HG03439 (cell line): ENCODE data around the gene ANKRD2.

Source experiments
- ATAC-seq: cut with Tn5 transposase; IDR thresholded peaks from one replicate; pipeline ENCODE4 v1.9.1; 2021; ENCODE audit warnings: mild to moderate bottlenecking, moderate library complexity; ENCODE audit not compliant: unreplicated experiment

The ANKRD2 gene

GRCh38 chr10:97590748-97591495 lies 18.3 kb downstream of the ANKRD2 start:
- no peak for ATAC-seq

GRCh38 chr10:97593421-97593820 lies 20.8 kb downstream of the ANKRD2 start:
- ATAC-seq: no peak

- no peak for ATAC-seq
Measured at GRCh38 chr10:97596101-97597082, 23.8 kb downstream of the ANKRD2 start.

DNA sequence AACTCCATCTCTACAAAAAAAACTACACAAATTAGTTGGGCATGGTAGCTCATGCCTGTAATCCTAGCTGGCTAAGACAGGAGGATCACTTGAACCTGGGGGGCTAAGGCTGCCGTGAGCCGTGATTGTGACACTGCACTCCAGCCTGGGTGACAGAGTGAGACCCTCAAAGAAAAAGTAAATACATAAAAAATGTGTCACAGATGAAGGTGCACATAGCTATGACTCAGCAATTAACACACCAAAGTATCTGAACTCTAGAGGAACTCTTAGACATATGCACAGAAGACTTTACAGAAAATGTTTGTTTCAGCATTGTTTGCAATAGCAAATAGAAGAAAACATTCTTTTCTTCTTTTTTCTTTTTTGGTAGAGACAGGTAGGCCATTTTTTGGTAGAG lies 25.2 kb downstream of the ANKRD2 start:
- no peak for ATAC-seq

DNA sequence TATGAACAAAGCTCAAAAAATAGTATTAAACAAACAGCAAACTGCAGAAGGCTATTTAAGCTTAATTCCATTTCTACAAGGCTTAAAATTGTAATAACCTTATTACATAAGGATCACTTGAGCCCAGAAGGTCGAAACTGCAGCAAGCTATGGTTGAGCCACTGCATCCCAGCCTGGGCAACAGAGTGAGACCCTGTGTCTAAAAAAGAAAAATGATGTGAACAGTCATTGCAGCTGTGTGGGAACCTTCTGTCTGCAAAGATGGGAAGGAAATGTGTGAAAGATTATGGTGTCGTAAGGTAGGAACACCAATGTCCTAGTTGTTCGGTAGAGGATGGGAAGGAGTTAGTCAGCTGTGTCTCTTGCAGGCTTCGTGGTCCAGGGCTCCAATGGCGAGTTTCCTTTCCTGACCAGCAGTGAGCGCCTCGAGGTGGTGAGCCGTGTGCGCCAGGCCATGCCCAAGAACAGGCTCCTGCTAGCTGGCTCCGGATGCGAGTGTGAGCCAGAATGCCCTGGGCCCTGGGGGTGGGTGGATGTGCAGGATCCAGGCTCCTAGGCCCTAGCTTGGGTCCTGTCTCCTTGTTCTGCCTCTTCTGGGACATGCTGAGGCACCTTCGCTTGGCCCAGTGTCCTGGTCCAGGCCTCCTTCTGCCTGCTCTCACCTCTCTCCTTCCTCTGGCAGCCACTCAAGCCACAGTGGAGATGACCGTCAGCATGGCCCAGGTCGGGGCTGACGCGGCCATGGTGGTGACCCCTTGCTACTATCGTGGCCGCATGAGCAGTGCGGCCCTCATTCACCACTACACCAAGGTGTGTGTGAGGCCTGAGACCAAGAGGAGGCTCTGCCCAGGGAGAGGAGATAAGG lies 26.1 kb downstream of the ANKRD2 start:
- no peak for ATAC-seq

DNA sequence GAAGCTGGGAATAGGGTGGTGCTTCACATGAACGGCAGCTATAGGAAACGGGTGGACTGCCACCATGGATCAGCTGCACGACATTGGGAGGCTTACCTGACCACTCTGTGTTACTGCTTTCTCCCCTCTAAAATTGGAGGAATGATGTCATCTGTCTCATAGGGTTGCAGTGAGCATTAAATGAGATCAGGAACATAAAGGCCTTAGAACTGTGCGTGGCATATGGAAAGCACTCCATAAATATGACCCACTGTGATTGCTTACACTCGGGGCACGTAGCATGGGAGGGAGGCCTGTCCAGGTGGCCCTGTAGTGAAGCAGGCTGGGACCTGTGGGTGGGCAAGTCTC lies 26.7 kb downstream of the ANKRD2 start:
- no peak for ATAC-seq

DNA sequence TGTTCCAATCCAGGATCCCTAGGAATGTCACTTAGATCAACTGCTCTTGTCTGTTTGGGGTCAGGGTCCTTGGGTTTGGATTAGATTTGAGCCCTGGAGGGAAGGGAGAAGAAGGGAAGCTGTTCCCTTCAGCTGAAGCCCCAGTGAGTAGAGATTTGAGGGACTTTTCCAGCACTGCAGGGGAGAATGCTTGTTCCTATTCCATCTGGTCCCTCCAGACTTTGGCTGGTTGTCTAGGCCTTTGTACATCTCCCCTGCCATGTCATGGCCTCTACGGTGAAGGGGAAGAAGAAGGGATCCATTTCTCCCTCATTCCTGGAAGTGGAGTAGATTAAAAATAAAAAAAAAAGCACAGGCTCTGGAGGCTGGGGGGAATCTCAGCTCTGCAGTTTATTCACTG lies 28.0 kb downstream of the ANKRD2 start:
- no peak for ATAC-seq

- no peak for ATAC-seq
Measured at GRCh38 chr10:97601268-97602215, 29.0 kb downstream of the ANKRD2 start.

DNA sequence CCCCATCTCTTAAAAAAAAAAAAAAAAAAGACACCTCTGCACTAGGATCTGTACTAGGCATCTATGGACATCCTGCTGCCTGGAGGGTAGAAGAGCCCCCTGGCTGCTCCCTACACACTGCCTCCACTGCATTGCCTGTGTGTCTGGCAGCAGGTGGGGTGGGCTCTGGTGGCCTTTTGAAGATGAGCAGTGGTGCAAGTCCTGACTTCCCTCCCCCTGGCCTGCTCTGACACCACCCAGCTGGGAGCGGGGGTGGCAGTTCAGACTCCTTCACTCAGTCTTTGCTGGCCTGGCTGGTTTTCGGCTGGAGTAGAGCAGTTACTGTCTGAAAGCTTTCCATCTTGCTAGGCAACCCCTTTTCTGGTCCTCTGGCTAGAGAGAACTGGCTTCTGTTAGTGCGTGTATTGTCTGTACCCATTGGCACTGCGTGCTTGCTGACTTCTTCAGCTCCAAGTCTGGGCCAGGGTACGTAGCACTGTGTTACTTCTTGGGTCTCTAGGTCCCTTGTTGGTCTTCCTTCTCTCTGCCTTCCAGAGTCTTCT lies 34.6 kb downstream of the ANKRD2 start:
- ATAC-seq: no peak

GRCh38 chr10:97608991-97609561 lies 36.5 kb downstream of the ANKRD2 start:
- ATAC-seq: no peak

DNA sequence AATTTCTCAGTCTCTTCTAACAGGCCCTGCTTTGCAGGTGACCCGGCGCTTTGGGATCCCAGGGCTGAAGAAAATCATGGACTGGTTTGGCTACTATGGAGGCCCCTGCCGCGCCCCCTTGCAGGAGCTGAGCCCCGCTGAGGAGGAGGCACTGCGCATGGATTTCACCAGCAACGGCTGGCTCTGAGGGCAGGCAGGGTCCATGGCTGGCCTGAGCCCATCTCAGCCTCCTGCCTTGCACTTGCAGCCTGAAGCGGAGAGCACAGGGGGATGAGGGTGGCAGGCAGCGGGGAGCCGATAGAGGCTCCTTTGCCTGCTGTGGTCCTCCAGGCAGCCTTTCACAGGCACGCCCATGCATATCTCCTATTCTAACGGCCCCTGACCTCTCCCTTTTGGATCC lies 38.9 kb downstream of the ANKRD2 start:
- ATAC-seq: no peak

GRCh38 chr10:97612386-97612785 lies 39.8 kb downstream of the ANKRD2 start:
- ATAC-seq: no peak

GRCh38 chr10:97618285-97618684 lies 45.7 kb downstream of the ANKRD2 start:
- no peak for ATAC-seq

GRCh38 chr10:97618733-97619132 lies 46.2 kb downstream of the ANKRD2 start:
- ATAC-seq: no peak

DNA sequence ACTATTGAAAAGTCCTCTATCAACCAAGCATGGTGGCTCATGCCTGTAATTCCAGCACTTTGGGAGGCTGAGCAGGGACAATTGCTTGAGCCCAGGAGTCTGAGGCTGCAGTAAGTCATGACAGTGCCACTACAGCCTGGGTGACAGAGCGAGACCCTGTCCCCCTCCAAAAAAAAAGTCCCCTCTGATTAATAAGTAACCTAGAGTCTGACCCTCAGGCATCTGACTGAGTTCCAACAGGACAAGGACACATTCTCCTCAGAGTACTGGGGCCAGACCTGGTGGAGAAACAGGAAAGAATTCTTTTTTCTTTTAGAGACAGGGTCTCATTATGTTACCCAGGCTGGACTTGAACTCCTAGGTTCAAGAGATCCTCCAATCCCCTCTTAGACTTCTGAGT lies 50.7 kb downstream of the ANKRD2 start:
- ATAC-seq: no peak

GRCh38 chr10:97627731-97628130 lies 55.2 kb downstream of the ANKRD2 start:
- no peak for ATAC-seq

DNA sequence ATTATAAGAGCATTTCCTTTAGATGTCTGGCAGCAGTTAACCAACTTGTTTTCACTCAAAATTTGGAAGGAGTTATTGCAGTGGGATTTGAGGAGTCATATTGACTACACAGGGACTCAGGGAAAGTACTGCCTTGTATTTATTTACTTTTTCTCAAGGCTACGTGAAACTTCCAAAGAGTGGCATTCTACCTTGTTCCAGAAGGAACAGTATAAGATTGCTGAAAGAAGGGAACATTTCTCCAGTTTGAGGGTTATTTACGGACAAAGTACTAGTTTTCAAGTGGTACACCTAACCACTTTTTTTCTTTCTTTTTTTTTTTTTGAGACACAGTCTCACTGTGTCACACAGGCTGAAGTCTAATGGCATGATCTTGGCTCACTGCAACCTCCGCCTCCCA lies 55.6 kb downstream of the ANKRD2 start:
- ATAC-seq: no peak

- no peak for ATAC-seq
Measured at GRCh38 chr10:97629289-97629688, 56.7 kb downstream of the ANKRD2 start.

DNA sequence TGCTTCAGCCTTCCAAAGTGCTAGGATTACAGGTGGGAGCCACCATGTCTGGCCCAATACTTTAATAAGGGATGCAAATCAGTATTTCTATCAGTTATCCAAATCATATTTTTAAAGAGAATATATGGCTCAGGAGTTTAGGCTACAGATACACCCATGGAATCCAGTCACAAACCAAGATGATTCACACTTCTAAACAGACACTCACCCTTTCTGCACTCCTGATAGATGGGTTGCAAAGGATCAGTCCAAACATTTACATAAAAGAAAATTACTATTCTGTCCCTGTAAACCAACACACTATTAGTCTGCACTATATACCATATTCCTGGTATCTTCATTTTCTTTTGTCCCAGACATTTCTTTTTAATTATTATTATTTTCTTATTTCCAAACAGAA lies 58.5 kb downstream of the ANKRD2 start:
- no peak for ATAC-seq
